ENCODE data around the gene PTRH2.
"Not testable (repeated sequence)": the region's sequence is repeated elsewhere in the genome, so short reads cannot be mapped to it uniquely, and the experiment has no call there.

PTRH2 gene

GRCh38 chr17:59666235-59666634, 41.0 kb downstream of the PTRH2 start:
- no peak for DNase-seq

GRCh38 chr17:59656624-59657023, 50.6 kb downstream of the PTRH2 start:
- not testable (repeated sequence) for DNase-seq

GRCh38 chr17:59652119-59652518, 55.1 kb downstream of the PTRH2 start:
- no peak for DNase-seq

GRCh38 chr17:59651346-59651745, 55.9 kb downstream of the PTRH2 start:
- DNase-seq: no peak

- DNase-seq: no peak
Measured at GRCh38 chr17:59650642-59651041, 56.6 kb downstream of the PTRH2 start.

- no peak for DNase-seq
Measured at GRCh38 chr17:59649886-59650285, 57.3 kb downstream of the PTRH2 start.
